Aorta (tissue), 5 donors: ENCODE data around the gene COPS7A. TPM values are rescaled to one million over a fixed set of nuclear protein-coding genes. Genes with fewer than 3 reads are reported as not detected.

ENCODE experiments used
- ATAC-seq: fragments of 200-7000 bp; cut with Tn5 transposase; one replicate; pipeline ENCODE4 v1.9.1; 2022; ENCODE audit warnings: moderate library complexity; ENCODE audit not compliant: low FRiP score
- DNase-seq, 2 donors: peaks; one replicate each; pipeline ENCODE4 v3.0.0-alpha.2; 2020
- H3K27ac ChIP-seq, 2 donors: one replicate each; pipeline ENCODE4 v1.5.1; 2013; ENCODE audit warnings: low read length in 2 of 2, mild to moderate bottlenecking in 2 of 2, moderate library complexity in 2 of 2, control low read depth in 1 of 2, inconsistent platforms in 1 of 2, low read depth in 1 of 2
- H3K27me3 ChIP-seq, 2 donors: one replicate each; pipeline ENCODE4 v1.6.1; 2013; ENCODE audit warnings: control low read depth in 1 of 2, low read length in 1 of 2, mild to moderate bottlenecking in 1 of 2, moderate library complexity in 1 of 2; ENCODE audit not compliant: insufficient read depth in 2 of 2, control insufficient read depth in 1 of 2
- H3K36me3 ChIP-seq, 2 donors: one replicate each; pipeline ENCODE4 v1.6.1; 2013; ENCODE audit warnings: control low read depth in 1 of 2, low read length in 1 of 2, mild to moderate bottlenecking in 1 of 2; ENCODE audit not compliant: insufficient read depth in 2 of 2, control insufficient read depth in 1 of 2
- H3K4me1 ChIP-seq, 2 donors: one replicate each; pipeline ENCODE4 v1.6.1; 2013; ENCODE audit warnings: low read length in 2 of 2, control low read depth in 1 of 2, mild to moderate bottlenecking in 1 of 2, moderate library complexity in 1 of 2; ENCODE audit not compliant: insufficient read depth in 2 of 2, control insufficient read depth in 1 of 2
- H3K4me3 ChIP-seq, 2 donors: one replicate each; pipeline ENCODE4 v1.5.1; 2013; ENCODE audit warnings: low read length in 2 of 2, control low read depth in 1 of 2, mild to moderate bottlenecking in 1 of 2
- H3K9me3 ChIP-seq: one replicate; pipeline ENCODE4 v1.6.1; 2013; ENCODE audit warnings: mild to moderate bottlenecking, low read length; ENCODE audit not compliant: control insufficient read depth
- WGBS, 2 donors: extraction: QIAGEN DNeasy Blood & Tissue Kit; methylation state at CpG; one replicate each; pipeline ENCODE4 v1.1.7; 2013; 5-methylcytosine and 5-hydroxymethylcytosine counted together
- intact Hi-C, 2 donors: fragments of 100-400 bp; cut with DNase I; formaldehyde crosslinking; loops; one replicate each; pipeline versions ENCODE4 v1.14.2 to v1.15.0; 2022
- long read RNA-seq, 2 donors: library from polyadenylated mRNA; unstranded; transcript quantifications; one replicate each; pipeline ENCODE4 v2.0.0, GENCODE V29; 2020 to 2021
- polyA plus RNA-seq, 2 donors: library from polyadenylated mRNA; stranded (reverse); fragments of 200-250 nt; gene quantifications; one replicate each; pipeline ENCODE4 v1.2.3, GENCODE V29; 2013
- total RNA-seq, 2 donors: library from RNA; stranded (reverse); fragmentation: NEBNext Ultra II Directional; extraction: Animal tissue kit (Norgen Biotek cat#: 25700); gene quantifications; one replicate each; pipeline ENCODE4 v1.2.1, GENCODE V29; 2021
- donor health status: healthy with polysubstance abuse.
- donor health status: Bipolar disorder and iron deficiency.
- donor health status: DM: no; HTN: no; CAD: no.
- donor health status: DM: no; HTN: no; CAD: no.
- donor health status: DM: yes; HTN: yes; CAD: no.

The COPS7A gene
- total RNA-seq (10 to 100 TPM; 47.0 to 50.1 TPM), polyA plus RNA-seq (10 to 100 TPM; 43.8 to 70.5 TPM)
- long read RNA-seq, donor 1, transcript COPS7A-201 (8 exons, 1,721 nt) = minor isoform, 39 of 414 reads
- long read RNA-seq, donor 1, transcript COPS7A-202 (7 exons, 1,718 nt) = minor isoform, 32 of 414 reads
- long read RNA-seq, donor 1, transcript COPS7A-215 (8 exons, 2,127 nt) = major isoform, 220 of 414 reads
- long read RNA-seq, donor 1, transcript COPS7A-210 (8 exons, 1,832 nt) = minor isoform, 38 of 414 reads
- long read RNA-seq, donor 1, partial matches to known transcripts = 40 of 414 reads
- long read RNA-seq, donor 1, other reads (novel, unspliced or antisense) = 30 of 414 reads
- long read RNA-seq, donor 2, transcript COPS7A-210 (8 exons, 1,832 nt) = minor isoform, 12 of 74 reads
- long read RNA-seq, donor 2, transcript COPS7A-202 (7 exons, 1,718 nt) = minor isoform, 5 of 74 reads
- long read RNA-seq, donor 2, transcript COPS7A-201 (8 exons, 1,721 nt) = minor isoform, 9 of 74 reads
- long read RNA-seq, donor 2, transcript COPS7A-215 (8 exons, 2,127 nt) = major isoform, 29 of 74 reads
- long read RNA-seq, donor 2, partial matches to known transcripts = 5 of 74 reads
- long read RNA-seq, donor 2, other reads (novel, unspliced or antisense) = 8 of 74 reads

- H3K4me3 ChIP-seq = peak within 1 kb of the TSS; percentile 53 to 71
- ATAC-seq = peak; percentile 99
- peak within 1 kb of the TSS in 1 of 2 donors; percentile 79 for H3K27ac ChIP-seq
- intact Hi-C loops = loop anchor here in 1 of 2 donors (5.0 kb wide), 1 partner anchor 37 kb away; the partner anchor contains the start of gene ZNF384
- H3K27me3 ChIP-seq = no peaks in the 10 kb centered on the region
- H3K36me3 ChIP-seq = no peaks in the 10 kb centered on the region
- 0 to 1% methylated on average over 42 to 49 of the region's 49 CpGs for WGBS, 2 donors
- no peaks in the 10 kb centered on the region for H3K4me1 ChIP-seq
- H3K9me3 ChIP-seq = no peaks in the 10 kb centered on the region
- DNase-seq = peak; percentile 99
Observed at GRCh38 chr12:6723607-6724408, at the start of gene COPS7A. Gene COPS7A, plus strand, starts transcription at chr12:6724046. Its CDS starts 611 bp downstream, at chr12:6724657.

GRCh38 chr12:6676962-6677361 lies 46.9 kb upstream of the COPS7A start:
- intact Hi-C loops = no loop called here
- H3K27ac ChIP-seq = no peak overlapping the region
- H3K36me3 ChIP-seq = peaks cover 8 to 19% of the 10 kb centered on the region in 2 donors
- 94 to 96% methylated on average over 5 of the region's 5 CpGs for WGBS, 2 donors
- H3K27me3 ChIP-seq = no peaks in the 10 kb centered on the region
- no peaks in the 10 kb centered on the region for H3K4me1 ChIP-seq
- no peak overlapping the region for H3K4me3 ChIP-seq
- DNase-seq (no peak), ATAC-seq (no peak)
- H3K9me3 ChIP-seq = no peaks in the 10 kb centered on the region

GRCh38 chr12:6684609-6685008 lies 39.2 kb upstream of the COPS7A start:
- H3K36me3 ChIP-seq = no peaks in the 10 kb centered on the region
- no peak overlapping the region for H3K4me3 ChIP-seq
- intact Hi-C loops = loop anchor here in 1 of 2 donors (5.0 kb wide), 1 partner anchor 38 kb away; the partner anchor contains the start of gene COPS7A
- ATAC-seq (no peak), DNase-seq (no peak)
- WGBS, 2 donors = 57 to 65% methylated on average over 6 of the region's 6 CpGs
- no peaks in the 10 kb centered on the region for H3K9me3 ChIP-seq
- no peaks in the 10 kb centered on the region for H3K4me1 ChIP-seq
- no peak overlapping the region for H3K27ac ChIP-seq
- H3K27me3 ChIP-seq = no peaks in the 10 kb centered on the region

GRCh38 chr12:6685814-6686213 lies 38.0 kb upstream of the COPS7A start:
- Histone ChIP-seq H3K27me3 (no peaks in the 10 kb centered on the region), H3K36me3 (no peaks in the 10 kb centered on the region), H3K4me3 (no peak overlapping the region), H3K27ac (no peak overlapping the region), H3K4me1 (no peaks in the 10 kb centered on the region), H3K9me3 (no peaks in the 10 kb centered on the region)
- 75 to 82% methylated on average over 3 of the region's 3 CpGs for WGBS, 2 donors
- DNase-seq (no peak), ATAC-seq (no peak)
- intact Hi-C loops = loop anchor here in 1 of 2 donors (5.0 kb wide), 1 partner anchor 36 kb away; the partner anchor contains the start of gene COPS7A

GRCh38 chr12:6688543-6688998 lies 35.3 kb upstream of the COPS7A start:
- ATAC-seq (peak; percentile 17), DNase-seq (peak in 1 of 2 donors; percentile 81)
- no peaks in the 10 kb centered on the region for H3K36me3 ChIP-seq
- H3K27ac ChIP-seq = peak overlapping the region; percentile 70 to 79
- H3K4me1 ChIP-seq = no peaks in the 10 kb centered on the region
- no peaks in the 10 kb centered on the region for H3K9me3 ChIP-seq
- 0% methylated on average over 12 to 13 of the region's 13 CpGs for WGBS, 2 donors
- H3K27me3 ChIP-seq = no peaks in the 10 kb centered on the region
- H3K4me3 ChIP-seq = peak overlapping the region; percentile 71 to 81
- intact Hi-C loops = loop anchor here in 1 of 2 donors (5.0 kb wide), 1 partner anchor 34 kb away; the partner anchor contains the start of gene COPS7A

- 1% methylated on average over 53 to 72 of the region's 72 CpGs for WGBS, 2 donors
- H3K27ac ChIP-seq = peak within 1 kb of the TSS; percentile 70 to 79
- peak; percentile 95 for ATAC-seq
- H3K36me3 ChIP-seq = no peaks in the 10 kb centered on the region
- DNase-seq = peak; percentile 98
- no peaks in the 10 kb centered on the region for H3K9me3 ChIP-seq
- peak within 1 kb of the TSS; percentile 71 to 81 for H3K4me3 ChIP-seq
- H3K27me3 ChIP-seq = no peaks in the 10 kb centered on the region
- no peaks in the 10 kb centered on the region for H3K4me1 ChIP-seq
- intact Hi-C loops = loop anchor here in 1 of 2 donors (1.0 to 5.0 kb wide), 2 partner anchors 26 to 33 kb away; partner anchors contain the start of genes COPS7A and ING4
Observed at GRCh38 chr12:6688999-6689882, 34.6 kb upstream of the COPS7A start, which contains the start of gene ZNF384. Gene ZNF384, minus strand, starts transcription at chr12:6689375. Its CDS starts 9,855 bp downstream, at chr12:6679520.

GRCh38 chr12:6691473-6691872 lies 32.4 kb upstream of the COPS7A start:
- Histone ChIP-seq H3K27ac (no peak overlapping the region), H3K9me3 (no peaks in the 10 kb centered on the region), H3K27me3 (no peaks in the 10 kb centered on the region), H3K36me3 (no peaks in the 10 kb centered on the region), H3K4me3 (no peak overlapping the region), H3K4me1 (no peaks in the 10 kb centered on the region)
- intact Hi-C loops = no loop called here
- no peak for ATAC-seq
- WGBS, 2 donors = 42 to 52% methylated on average over 4 of the region's 4 CpGs
- no peak for DNase-seq
